Ovary (tissue), 3 donors: Measurements from ENCODE around the gene SPRED2.

ENCODE experiments used
- EP300 ChIP-seq: sonication (generic); formaldehyde crosslinking; IDR thresholded peaks from one replicate; pipeline ENCODE4 v1.6.1; 2017; ENCODE audit warnings: antibody characterized with exemption
- POLR2A ChIP-seq: fragments of 450-650 bp; IDR thresholded peaks from one replicate; pipeline ENCODE4 v1.6.1; 2017; ENCODE audit warnings: antibody characterized with exemption, mild to moderate bottlenecking, moderate library complexity
- TF ChIP-seq, protein P1 (sequence below), 3 donors: fragments of 450-650 bp in 2 of 3; fragments of 200-600 bp in 1 of 3; IDR thresholded peaks; one replicate each; pipeline versions ENCODE4 v1.5.1 to v1.8.0; 2016 to 2022; ENCODE audit warnings: antibody characterized with exemption in 3 of 3, mild to moderate bottlenecking in 1 of 3
- donor health status: DM: no; HTN: no; CAD: no.

DNA sequence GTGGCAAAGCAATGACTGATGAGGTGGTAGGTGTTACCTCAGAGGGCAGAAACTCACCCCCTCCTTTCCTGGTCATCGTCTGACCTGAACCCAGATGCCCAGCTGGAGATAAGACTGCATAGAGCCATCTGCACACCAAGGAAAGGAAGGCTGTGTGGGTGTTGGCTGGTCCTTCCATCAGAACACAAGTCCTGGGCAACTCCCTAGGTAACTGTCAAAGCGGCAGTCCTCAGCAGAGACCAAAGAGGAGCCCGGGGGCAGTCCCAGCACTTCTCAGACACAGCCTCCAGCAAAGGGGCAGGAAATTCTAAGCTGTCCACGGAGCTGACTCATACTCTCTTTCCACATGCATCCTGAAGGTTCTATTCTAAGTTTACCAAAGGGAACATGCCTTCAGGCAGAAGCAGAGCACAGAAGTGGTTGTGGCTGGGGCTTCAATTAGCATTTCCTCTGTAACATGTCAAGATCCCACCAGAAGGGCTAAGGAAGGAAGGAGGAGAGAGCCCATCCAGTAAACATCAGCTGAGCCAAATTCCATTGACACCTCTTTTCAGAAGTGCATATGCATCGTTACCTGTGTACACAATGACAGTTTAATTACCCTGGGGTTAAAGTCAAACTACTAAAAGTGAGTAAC is 54.7 kb downstream of the SPRED2 start:
- TF ChIP-seq EP300 (no peak), POLR2A (no peak)
- TF ChIP-seq, protein P1, sequence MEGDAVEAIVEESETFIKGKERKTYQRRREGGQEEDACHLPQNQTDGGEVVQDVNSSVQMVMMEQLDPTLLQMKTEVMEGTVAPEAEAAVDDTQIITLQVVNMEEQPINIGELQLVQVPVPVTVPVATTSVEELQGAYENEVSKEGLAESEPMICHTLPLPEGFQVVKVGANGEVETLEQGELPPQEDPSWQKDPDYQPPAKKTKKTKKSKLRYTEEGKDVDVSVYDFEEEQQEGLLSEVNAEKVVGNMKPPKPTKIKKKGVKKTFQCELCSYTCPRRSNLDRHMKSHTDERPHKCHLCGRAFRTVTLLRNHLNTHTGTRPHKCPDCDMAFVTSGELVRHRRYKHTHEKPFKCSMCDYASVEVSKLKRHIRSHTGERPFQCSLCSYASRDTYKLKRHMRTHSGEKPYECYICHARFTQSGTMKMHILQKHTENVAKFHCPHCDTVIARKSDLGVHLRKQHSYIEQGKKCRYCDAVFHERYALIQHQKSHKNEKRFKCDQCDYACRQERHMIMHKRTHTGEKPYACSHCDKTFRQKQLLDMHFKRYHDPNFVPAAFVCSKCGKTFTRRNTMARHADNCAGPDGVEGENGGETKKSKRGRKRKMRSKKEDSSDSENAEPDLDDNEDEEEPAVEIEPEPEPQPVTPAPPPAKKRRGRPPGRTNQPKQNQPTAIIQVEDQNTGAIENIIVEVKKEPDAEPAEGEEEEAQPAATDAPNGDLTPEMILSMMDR (IDR thresholded peaks at IDR 0.05) = no peak
